Pancreas (tissue), 10 donors: ENCODE results near the gene FAF1. TPM values are rescaled to one million over a fixed set of nuclear protein-coding genes. Genes with fewer than 3 reads are reported as not detected.
A peak's percentile ranks its signal among the peaks of the same experiment; 100 is the strongest.

Experiments used
- ATAC-seq, 4 donors: fragments of 200-7000 bp; cut with Tn5 transposase; one replicate each; pipeline versions ENCODE4 v1.8.0 to v1.9.1; 2020; ENCODE audit warnings: mild to moderate bottlenecking in 4 of 4, moderate library complexity in 4 of 4
- DNase-seq, 6 donors: peaks; one replicate each; pipeline ENCODE4 v3.0.0-alpha.2; 2020
- FAIRE-seq: peaks from 2 replicates; lab custom pipeline; 2012; peaks lifted over from hg19 to GRCh38; lab: Jason Lieb, UNC
- H3K27ac ChIP-seq, 4 donors: fragments of 200-600 bp; sonication (generic); 1 replicate in 3 of 4; 2 replicates in 1 of 4; pipeline versions ENCODE4 v1.5.0 to v1.8.0; 2020
- H3K27me3 ChIP-seq, 4 donors: fragments of 200-600 bp; one replicate each; pipeline ENCODE4 v1.8.0; 2021
- H3K36me3 ChIP-seq, 3 donors: fragments of 200-600 bp; sonication (generic) in 1 of 3; one replicate each; pipeline versions ENCODE4 v1.5.0 to v1.8.0; 2020 to 2021
- H3K4me1 ChIP-seq, 3 donors: fragments of 200-600 bp; one replicate each; pipeline ENCODE4 v1.8.0; 2021
- H3K4me3 ChIP-seq, 4 donors: fragments of 200-600 bp; sonication (generic) in 2 of 4; one replicate each; pipeline versions ENCODE4 v1.5.0 to v1.8.0; 2020 to 2021
- H3K9me3 ChIP-seq, 4 donors: fragments of 200-600 bp; one replicate each; pipeline ENCODE4 v1.8.0; 2021
- WGBS, 2 donors: extraction: QIAGEN DNeasy Blood & Tissue Kit; methylation state at CpG; one replicate each; pipeline ENCODE4 v1.1.7; 2013; 5-methylcytosine and 5-hydroxymethylcytosine counted together
- intact Hi-C, 3 donors: fragments of 100-400 bp; cut with DNase I; formaldehyde crosslinking; loops; one replicate each; pipeline versions ENCODE4 v1.11.1 to v1.14.2; 2022
- polyA plus RNA-seq, 2 donors: library from polyadenylated mRNA; stranded (reverse); fragments of 200-250 nt; gene quantifications; one replicate each; pipeline ENCODE4 v1.2.3, GENCODE V29; 2013
- total RNA-seq, 6 donors: library from RNA; stranded (reverse); fragmentation: NEBNext Ultra II Directional in 4 of 6; extraction: Animal tissue kit (Norgen Biotek cat#: 25700) in 4 of 6; gene quantifications; one replicate each; pipeline versions ENCODE4 v1.2.1 to v1.2.4, GENCODE V29; 2021 to 2023
- TF ChIP-seq, protein P1 (sequence below), 4 donors: fragments of 200-600 bp; sonication (generic) in 3 of 4; IDR thresholded peaks; one replicate each; pipeline versions ENCODE4 v1.5.0 to v1.8.0; 2021; ENCODE audit warnings: antibody characterized with exemption in 4 of 4
- donor health status: healthy with polysubstance abuse.
- donor health status: DM: no; HTN: no; CAD: no; lungs with moderate emphysema.
- donor health status: DM: no; HTN: no; CAD: no.
- donor health status: control.
- donor health status: control.
- donor health status: Bipolar disorder and iron deficiency.
- donor health status: DM: yes; HTN: yes; CAD: no.
- donor health status: DM: no; HTN: no; CAD: no.
- donor health status: DM: no; HTN: no; CAD: no.
- donor health status: DM: yes; HTN: yes; CAD: no.

FAF1 gene
- total and polyA plus RNA-seq, 8 donors: 13.9 to 46.6 (median 37.6) TPM

DNA sequence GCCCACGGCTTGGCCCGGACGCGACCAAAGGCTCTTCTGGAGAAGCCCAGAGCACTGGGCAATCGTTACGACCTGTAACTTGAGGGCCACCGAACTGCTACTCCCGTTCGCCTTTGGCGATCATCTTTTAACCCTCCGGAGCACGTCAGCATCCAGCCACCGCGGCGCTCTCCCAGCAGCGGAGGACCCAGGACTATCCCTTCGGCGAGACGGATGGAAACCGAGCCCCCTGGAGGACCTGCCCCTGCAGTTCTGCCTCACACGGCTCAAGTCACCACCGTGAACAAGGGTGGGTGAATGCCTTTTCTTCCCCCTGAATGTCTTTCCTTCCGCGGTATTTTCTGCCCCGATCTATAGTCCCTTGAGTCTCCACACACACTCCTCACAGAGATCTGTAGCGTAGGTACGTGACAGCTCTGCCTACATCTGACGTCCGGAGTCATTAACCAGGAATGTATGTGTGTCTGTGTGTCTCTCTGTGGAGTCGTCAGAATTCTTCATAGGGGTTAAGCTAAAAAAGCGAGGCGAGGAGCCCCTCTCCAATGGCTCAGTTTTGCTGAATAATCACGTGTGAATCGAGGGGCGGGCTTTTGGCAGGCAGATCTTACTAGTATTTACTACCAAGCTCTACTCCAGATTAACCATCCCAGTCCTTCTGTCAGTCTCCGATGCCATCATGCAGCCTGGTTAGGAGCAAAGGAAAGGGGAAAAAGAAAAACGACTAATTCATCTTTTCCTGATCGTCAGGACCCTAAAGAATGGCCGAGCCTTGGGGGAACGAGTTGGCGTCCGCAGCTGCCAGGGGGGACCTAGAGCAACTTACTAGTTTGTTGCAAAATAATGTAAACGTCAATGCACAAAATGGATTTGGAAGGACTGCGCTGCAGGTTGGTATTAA, 9.8 kb upstream of the FAF1 start, which contains the start of gene CDKN2C:
CDKN2C (plus strand) TSS at position 635 of the 898 bp plus-strand sequence; CDS start at position 759, 124 bp downstream.
- Histone ChIP-seq H3K36me3 (no peaks in the 10 kb centered on the region), H3K4me1 (peaks cover 9 to 18% (median 10%) of the 10 kb centered on the region in 3 donors), H3K27ac (peak within 1 kb of the TSS; percentile 97 to 100 (median 98)), H3K4me3 (peak within 1 kb of the TSS; percentile 68 to 85 (median 83)), H3K27me3 (no peaks in the 10 kb centered on the region), H3K9me3 (no peaks in the 10 kb centered on the region)
- TF ChIP-seq, protein P1, sequence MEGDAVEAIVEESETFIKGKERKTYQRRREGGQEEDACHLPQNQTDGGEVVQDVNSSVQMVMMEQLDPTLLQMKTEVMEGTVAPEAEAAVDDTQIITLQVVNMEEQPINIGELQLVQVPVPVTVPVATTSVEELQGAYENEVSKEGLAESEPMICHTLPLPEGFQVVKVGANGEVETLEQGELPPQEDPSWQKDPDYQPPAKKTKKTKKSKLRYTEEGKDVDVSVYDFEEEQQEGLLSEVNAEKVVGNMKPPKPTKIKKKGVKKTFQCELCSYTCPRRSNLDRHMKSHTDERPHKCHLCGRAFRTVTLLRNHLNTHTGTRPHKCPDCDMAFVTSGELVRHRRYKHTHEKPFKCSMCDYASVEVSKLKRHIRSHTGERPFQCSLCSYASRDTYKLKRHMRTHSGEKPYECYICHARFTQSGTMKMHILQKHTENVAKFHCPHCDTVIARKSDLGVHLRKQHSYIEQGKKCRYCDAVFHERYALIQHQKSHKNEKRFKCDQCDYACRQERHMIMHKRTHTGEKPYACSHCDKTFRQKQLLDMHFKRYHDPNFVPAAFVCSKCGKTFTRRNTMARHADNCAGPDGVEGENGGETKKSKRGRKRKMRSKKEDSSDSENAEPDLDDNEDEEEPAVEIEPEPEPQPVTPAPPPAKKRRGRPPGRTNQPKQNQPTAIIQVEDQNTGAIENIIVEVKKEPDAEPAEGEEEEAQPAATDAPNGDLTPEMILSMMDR (IDR thresholded peaks at IDR 0.05): no peak
- intact Hi-C loops: no loop called here
- peak; percentile 30 to 63 (median 58) for ATAC-seq
- no peak for FAIRE-seq
- 1% methylated on average over 44 of the region's 44 CpGs for WGBS, 2 donors
- peak; percentile 64 to 89 (median 70) for DNase-seq

DNA sequence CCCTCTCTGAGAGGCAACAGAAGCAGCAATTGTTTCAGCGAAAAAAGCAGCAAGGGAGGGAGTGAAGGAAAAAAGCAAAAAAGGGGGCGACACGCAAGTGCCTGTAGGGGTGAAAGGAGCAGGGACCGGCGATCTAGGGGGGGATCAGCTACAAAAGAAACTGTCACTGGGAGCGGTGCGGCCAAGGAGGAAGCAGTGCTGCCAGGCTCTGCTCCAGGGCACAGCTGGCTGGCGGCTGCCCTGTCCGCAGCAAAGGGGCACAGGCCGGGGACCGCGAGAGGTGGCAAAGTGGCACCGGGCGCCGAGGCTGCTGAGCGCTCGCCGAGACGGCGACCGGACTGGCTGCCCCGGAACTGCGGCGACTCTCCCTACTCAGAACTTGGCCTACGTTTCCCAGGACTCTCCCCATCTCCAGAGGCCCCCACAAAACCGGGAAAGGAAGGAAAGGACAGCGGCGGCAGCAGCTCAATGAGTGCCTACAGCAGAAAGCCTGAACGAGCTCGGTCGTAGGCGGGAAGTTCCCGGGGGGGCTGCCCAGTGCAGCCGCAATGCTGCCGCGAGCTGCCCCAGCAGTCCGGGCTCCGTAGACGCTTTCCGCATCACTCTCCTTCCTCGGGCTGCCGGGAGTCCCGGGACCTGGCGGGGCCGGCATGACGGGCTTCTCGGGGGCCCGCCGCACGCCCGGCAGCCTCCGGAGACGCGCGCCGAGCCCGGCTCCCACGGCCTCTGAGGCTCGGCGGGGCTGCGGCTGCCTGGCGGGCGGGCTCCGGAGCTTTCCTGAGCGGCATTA, 8.9 kb upstream of the FAF1 start:
- no peak for FAIRE-seq
- Histone ChIP-seq H3K4me3 (peak overlapping the region; percentile 68 to 85 (median 83)), H3K4me1 (peaks cover 9 to 18% (median 10%) of the 10 kb centered on the region in 3 donors), H3K36me3 (no peaks in the 10 kb centered on the region), H3K27me3 (no peaks in the 10 kb centered on the region), H3K9me3 (no peaks in the 10 kb centered on the region), H3K27ac (peak overlapping the region; percentile 97 to 100 (median 98))
- intact Hi-C loops: no loop called here
- peak; percentile 54 to 87 (median 68) for DNase-seq
- WGBS, 2 donors: 0% methylated on average over 61 to 65 of the region's 65 CpGs
- peak; percentile 36 to 55 (median 52) for ATAC-seq
- TF ChIP-seq, protein P1 (IDR thresholded peaks at IDR 0.05): no peak

DNA sequence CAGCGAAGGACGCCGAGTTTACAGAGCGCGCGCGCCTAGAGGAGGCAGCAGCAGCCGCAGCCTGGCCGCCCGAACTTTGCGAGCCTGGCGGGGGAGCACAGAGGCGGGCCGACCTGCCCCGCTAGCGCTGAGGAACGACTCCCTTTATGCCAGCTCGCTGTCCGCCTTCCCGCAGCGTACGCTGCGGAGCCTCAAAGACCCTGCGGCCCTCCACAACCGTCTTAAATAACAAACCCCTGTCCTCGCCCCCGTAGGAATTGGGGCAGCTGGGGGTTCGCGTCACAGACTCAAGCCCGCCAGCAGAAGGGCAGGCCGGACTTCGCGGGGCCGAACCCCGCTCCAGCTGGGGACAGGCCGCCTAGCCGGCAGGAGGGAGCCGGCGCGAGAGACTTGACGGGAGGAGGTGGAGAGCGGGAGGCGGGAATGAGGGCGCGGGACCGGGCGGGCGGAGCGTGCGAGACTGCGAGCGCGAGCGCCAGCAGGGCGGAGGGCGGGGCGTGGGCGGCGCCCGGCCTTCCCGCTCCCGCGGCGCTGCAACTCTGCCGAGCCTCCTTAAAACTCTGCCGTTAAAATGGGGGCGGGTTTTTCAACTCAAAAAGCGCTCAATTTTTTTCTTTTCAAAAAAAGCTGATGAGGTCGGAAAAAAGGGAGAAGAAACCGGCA, 8.2 kb upstream of the FAF1 start:
- peak overlapping the region; percentile 68 to 85 (median 83) for H3K4me3 ChIP-seq
- no peaks in the 10 kb centered on the region for H3K36me3 ChIP-seq
- no peak for FAIRE-seq
- peak; percentile 87 to 93 (median 90) for ATAC-seq
- WGBS, 2 donors: 0% methylated on average over 69 to 70 of the region's 70 CpGs
- TF ChIP-seq, protein P1 (IDR thresholded peaks at IDR 0.05): peak in 2 of 4 donors; percentile 19 to 32
- intact Hi-C loops: no loop called here
- H3K27ac ChIP-seq: peak overlapping the region; percentile 97 to 100 (median 98)
- peak; percentile 91 to 96 (median 93) for DNase-seq
- no peaks in the 10 kb centered on the region for H3K9me3 ChIP-seq
- H3K4me1 ChIP-seq: peaks cover 10 to 18% (median 12%) of the 10 kb centered on the region in 3 donors
- H3K27me3 ChIP-seq: no peaks in the 10 kb centered on the region

DNA sequence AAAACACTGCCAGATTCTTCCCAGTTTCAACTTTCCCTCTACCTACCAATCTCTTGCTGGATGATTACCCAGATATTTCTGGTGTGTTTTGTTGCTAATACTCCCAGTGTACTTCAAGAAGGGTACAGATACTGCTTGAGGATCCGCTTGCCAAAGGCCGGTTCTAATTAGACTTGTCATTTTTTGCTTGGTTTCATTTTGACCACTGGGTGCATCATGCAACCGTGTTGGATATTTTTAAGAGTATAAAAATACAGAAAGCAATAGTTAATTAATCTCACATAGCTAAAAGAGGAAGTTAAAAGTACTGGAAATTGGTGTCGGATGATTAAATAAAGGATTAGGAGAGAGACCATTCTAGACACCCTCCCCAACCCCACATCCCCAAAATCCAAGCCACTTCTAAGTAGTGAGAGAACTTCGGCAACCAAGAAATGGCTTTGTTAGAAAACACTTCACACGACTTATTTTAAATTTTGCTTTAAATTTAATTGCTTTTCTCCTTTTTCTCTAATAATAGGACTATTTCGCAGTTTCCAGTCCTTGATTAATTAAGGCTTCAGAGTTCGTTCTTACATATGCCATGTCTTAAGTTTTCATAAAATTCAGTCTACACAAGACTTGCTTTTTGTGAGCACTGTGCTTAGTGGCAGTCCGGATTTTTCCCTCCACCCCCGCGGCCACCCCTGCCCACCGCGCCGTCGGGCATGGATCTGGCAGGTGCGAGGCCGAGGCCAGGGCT, 7.5 kb upstream of the FAF1 start:
- FAIRE-seq (no peak), DNase-seq (no peak), ATAC-seq (no peak)
- intact Hi-C loops: no loop called here
- Histone ChIP-seq H3K36me3 (no peaks in the 10 kb centered on the region), H3K4me3 (peak overlapping the region; percentile 68 to 85 (median 83)), H3K27ac (peak overlapping the region; percentile 97 to 100 (median 98)), H3K27me3 (no peaks in the 10 kb centered on the region), H3K9me3 (no peaks in the 10 kb centered on the region), H3K4me1 (peaks cover 10 to 19% (median 16%) of the 10 kb centered on the region in 3 donors)
- WGBS, 2 donors: 15 to 16% methylated on average over 17 of the region's 17 CpGs
- TF ChIP-seq, protein P1 (IDR thresholded peaks at IDR 0.05): no peak
